Left ventricle myocardium inferior (tissue), 1 donor: ENCODE measurements around the gene BTBD9. TPM values are rescaled to one million over a fixed set of nuclear protein-coding genes. Genes with fewer than 3 reads are reported as not detected.

Experiments used
- DNase-seq: peaks from one replicate; pipeline ENCODE4 v3.0.0-alpha.2; 2020
- H3K27ac ChIP-seq: fragments of 200-600 bp; replicated peaks from 2 replicates; pipeline ENCODE4 v1.8.0; 2021
- H3K27me3 ChIP-seq: fragments of 200-600 bp; 2 replicates; pipeline ENCODE4 v1.8.0; 2021; ENCODE audit warnings: low read depth
- H3K36me3 ChIP-seq: fragments of 200-600 bp; 2 replicates; pipeline ENCODE4 v1.8.0; 2021
- H3K4me1 ChIP-seq: fragments of 200-600 bp; 2 replicates; pipeline ENCODE4 v1.8.0; 2021
- H3K4me3 ChIP-seq: fragments of 200-600 bp; 2 replicates; pipeline ENCODE4 v1.8.0; 2021; ENCODE audit warnings: mild to moderate bottlenecking, moderate library complexity
- H3K9me3 ChIP-seq: fragments of 200-600 bp; replicated peaks from 2 replicates; pipeline ENCODE4 v1.8.0; 2021
- CTCF ChIP-seq: fragments of 200-600 bp; IDR thresholded peaks from 2 replicates; pipeline ENCODE4 v1.8.0; 2021; ENCODE audit warnings: antibody characterized with exemption, mild to moderate bottlenecking, borderline replicate concordance
- intact Hi-C: fragments of 100-400 bp; cut with micrococcal nuclease; formaldehyde crosslinking; loops from one replicate; pipeline ENCODE4 v1.11.0; 2022
- total RNA-seq: library from RNA; stranded (reverse); fragmentation: NEBNext Ultra II Directional; extraction: Animal tissue kit (Norgen Biotek cat#: 25700); gene quantifications from one replicate; pipeline ENCODE4 v1.2.1, GENCODE V29; 2021
- donor health status: DM: no; HTN: yes; CAD: no; lungs with severe emphysema.

The BTBD9 gene
- total RNA-seq, 1 donor from 2014 or later: 16.5 TPM

- H3K36me3 ChIP-seq: peaks cover 28% of the 10 kb centered on the region
Measured at GRCh38 chr6:38579010-38579628, 60.6 kb downstream of the BTBD9 start.

GRCh38 chr6:38578075-38578474 lies 61.7 kb downstream of the BTBD9 start:
- DNase-seq: no peak
- peaks cover 28% of the 10 kb centered on the region for H3K36me3 ChIP-seq
- no peaks in the 10 kb centered on the region for H3K27me3 ChIP-seq
- H3K4me3 ChIP-seq: no peak overlapping the region
- H3K9me3 ChIP-seq: no peaks in the 10 kb centered on the region
- H3K27ac ChIP-seq: no peak overlapping the region
- H3K4me1 ChIP-seq: no peaks in the 10 kb centered on the region
- intact Hi-C loops: no loop called here
- TF ChIP-seq CTCF: no peak

More at GRCh38 chr6:38579010-38579628, 60.6 kb downstream of the BTBD9 start:
- Histone ChIP-seq H3K9me3 (no peaks in the 10 kb centered on the region), H3K27ac (no peak overlapping the region), H3K4me3 (no peak overlapping the region), H3K4me1 (no peaks in the 10 kb centered on the region), H3K27me3 (no peaks in the 10 kb centered on the region)
- no peak for DNase-seq
- no peak for TF ChIP-seq CTCF
- intact Hi-C loops: no loop called here

GRCh38 chr6:38577492-38577891 lies 62.2 kb downstream of the BTBD9 start:
- intact Hi-C loops: no loop called here
- H3K36me3 ChIP-seq: peaks cover 28% of the 10 kb centered on the region
- H3K4me3 ChIP-seq: no peak overlapping the region

GRCh38 chr6:38573801-38574395 lies 65.8 kb downstream of the BTBD9 start:
- peaks cover 11% of the 10 kb centered on the region for H3K36me3 ChIP-seq
- intact Hi-C loops: no loop called here
- no peak for TF ChIP-seq CTCF
- H3K4me3 ChIP-seq: no peak overlapping the region
- no peak for DNase-seq
- no peaks in the 10 kb centered on the region for H3K9me3 ChIP-seq
- no peaks in the 10 kb centered on the region for H3K27me3 ChIP-seq
- H3K27ac ChIP-seq: no peak overlapping the region
- H3K4me1 ChIP-seq: peaks cover 9% of the 10 kb centered on the region

More at GRCh38 chr6:38577492-38577891, 62.2 kb downstream of the BTBD9 start:
- Histone ChIP-seq H3K27me3 (no peaks in the 10 kb centered on the region), H3K4me1 (no peaks in the 10 kb centered on the region), H3K27ac (no peak overlapping the region), H3K9me3 (no peaks in the 10 kb centered on the region)
- TF ChIP-seq CTCF: no peak
- DNase-seq: no peak

- H3K9me3 ChIP-seq: no peaks in the 10 kb centered on the region
- intact Hi-C loops: no loop called here
- H3K4me3 ChIP-seq: no peak overlapping the region
- peaks cover 11% of the 10 kb centered on the region for H3K36me3 ChIP-seq
- no peak for DNase-seq
- no peak overlapping the region for H3K27ac ChIP-seq
- no peaks in the 10 kb centered on the region for H3K27me3 ChIP-seq
- H3K4me1 ChIP-seq: peaks cover 18% of the 10 kb centered on the region
- TF ChIP-seq CTCF: no peak
Measured at GRCh38 chr6:38572186-38572813, 67.4 kb downstream of the BTBD9 start.
